Hepatocyte (in vitro differentiated cells): Measurements from ENCODE around the gene TANGO6. TPM values are rescaled to one million over a fixed set of nuclear protein-coding genes. Genes with fewer than 3 reads are reported as not detected.
"Not testable (repeated sequence)": the region's sequence is repeated elsewhere in the genome, so short reads cannot be mapped to it uniquely, and the experiment has no call there.

Source experiments
- DNase-seq: peaks from one replicate; pipeline ENCODE4 v3.0.0-alpha.2; 2016; ENCODE audit warnings: low spot score
- H2AFZ ChIP-seq: fragments of 200-600 bp; sonication (generic); 2 replicates; pipeline ENCODE4 v1.6.0; 2016; ENCODE audit warnings: antibody characterized with exemption, mild to moderate bottlenecking
- H3K27ac ChIP-seq: fragments of 200-600 bp; sonication (generic); 2 replicates; pipeline ENCODE4 v1.5.1; 2016; ENCODE audit warnings: mild to moderate bottlenecking
- H3K27me3 ChIP-seq: fragments of 200-600 bp; sonication (generic); 2 replicates; pipeline ENCODE4 v1.6.1; 2016
- H3K36me3 ChIP-seq: fragments of 200-600 bp; sonication (generic); replicated peaks from 2 replicates; pipeline ENCODE4 v1.5.1; 2016; ENCODE audit warnings: low read depth; ENCODE audit not compliant: insufficient read depth
- H3K4me1 ChIP-seq: fragments of 200-600 bp; sonication (generic); 2 replicates; pipeline ENCODE4 v1.5.1; 2016; ENCODE audit warnings: mild to moderate bottlenecking, moderate library complexity; ENCODE audit not compliant: insufficient read depth
- H3K4me2 ChIP-seq: fragments of 200-600 bp; sonication (generic); 2 replicates; pipeline ENCODE4 v1.6.0; 2016
- H3K4me3 ChIP-seq: fragments of 200-600 bp; sonication (generic); 2 replicates; pipeline ENCODE4 v1.5.1; 2016; ENCODE audit warnings: mild to moderate bottlenecking
- H3K79me2 ChIP-seq: fragments of 200-600 bp; sonication (generic); 2 replicates; pipeline ENCODE4 v1.6.0; 2017; ENCODE audit warnings: mild to moderate bottlenecking
- H3K9me2 ChIP-seq: fragments of 200-600 bp; sonication (generic); replicated peaks from 2 replicates; pipeline ENCODE4 v1.6.0; 2017; ENCODE audit warnings: mild to moderate bottlenecking; ENCODE audit not compliant: insufficient read depth
- H3K9me3 ChIP-seq: fragments of 200-600 bp; sonication (generic); 2 replicates; pipeline ENCODE4 v1.5.1; 2016; ENCODE audit warnings: low read depth, mild to moderate bottlenecking
- H4K20me1 ChIP-seq: fragments of 200-600 bp; sonication (generic); 2 replicates; pipeline ENCODE4 v1.6.0; 2016; ENCODE audit warnings: mild to moderate bottlenecking; ENCODE audit not compliant: insufficient read depth, poor library complexity, severe bottlenecking
- CTCF ChIP-seq: fragments of 200-600 bp; sonication (generic); IDR thresholded peaks from 2 replicates; pipeline ENCODE4 v1.5.1; 2016; ENCODE audit warnings: antibody characterized with exemption, mild to moderate bottlenecking; ENCODE audit not compliant: poor library complexity
- EZH2 ChIP-seq: fragments of 200-600 bp; sonication (generic); IDR thresholded peaks from 2 replicates; pipeline ENCODE4 v1.6.1; 2016; ENCODE audit warnings: antibody characterized with exemption, mild to moderate bottlenecking, borderline replicate concordance
- EZH2phosphoT487 ChIP-seq: fragments of 200-600 bp; sonication (generic); IDR thresholded peaks from one replicate; pipeline ENCODE4 v1.6.1; 2018; ENCODE audit warnings: antibody characterized with exemption, mild to moderate bottlenecking, low read depth, moderate library complexity; ENCODE audit not compliant: unreplicated experiment, severe bottlenecking
- WGBS: methylation state at CpG from one replicate; pipeline ENCODE4 v1.1.6; 2016; ENCODE audit warnings: low lambda C conversion rate; ENCODE audit errors: missing lambda C conversion rate; 5-methylcytosine and 5-hydroxymethylcytosine counted together
- polyA plus RNA-seq: library from polyadenylated mRNA; unstranded; fragments of >200 nt; fragmentation: Nextera tagmentation; extraction: Ambion mirVana; gene quantifications from 2 replicates; pipeline ENCODE4 v1.2.1, GENCODE V29; 2016
- total RNA-seq: library from RNA; depleted of rRNA; stranded (reverse); fragments of >200 nt; gene quantifications from 2 replicates; pipeline ENCODE4 v1.2.3, GENCODE V29; 2014

The TANGO6 gene
- total and polyA plus RNA-seq, 2 experiments from 2014 or later = 4.8 to 6.5 TPM

GRCh38 chr16:69056421-69056820 lies 213.1 kb downstream of the TANGO6 start:
- Histone ChIP-seq H3K4me1 (no peaks in the 10 kb centered on the region), H3K27me3 (no peaks in the 10 kb centered on the region), H3K27ac (no peak overlapping the region), H3K9me3 (no peaks in the 10 kb centered on the region), H3K4me3 (no peak overlapping the region), H3K36me3 (no peaks in the 10 kb centered on the region), H3K4me2 (no peak overlapping the region), H2AFZ (no peak overlapping the region), H3K9me2 (no peaks in the 10 kb centered on the region), H4K20me1 (no peaks in the 10 kb centered on the region), H3K79me2 (no peaks in the 10 kb centered on the region)
- no peak for DNase-seq
- TF ChIP-seq CTCF (no peak), EZH2phosphoT487 (no peak), EZH2 (no peak)
- WGBS = 92% methylated on average over 3 of the region's 3 CpGs

GRCh38 chr16:69057400-69058378 lies 214.4 kb downstream of the TANGO6 start:
- Histone ChIP-seq H3K4me1 (no peaks in the 10 kb centered on the region), H3K36me3 (no peaks in the 10 kb centered on the region), H2AFZ (no peak overlapping the region), H3K9me2 (no peaks in the 10 kb centered on the region), H3K27ac (no peak overlapping the region), H3K27me3 (no peaks in the 10 kb centered on the region), H4K20me1 (no peaks in the 10 kb centered on the region), H3K79me2 (no peaks in the 10 kb centered on the region), H3K4me2 (no peak overlapping the region), H3K9me3 (no peaks in the 10 kb centered on the region), H3K4me3 (no peak overlapping the region)
- 84% methylated on average over 11 of the region's 11 CpGs for WGBS
- no peak for DNase-seq
- TF ChIP-seq CTCF = no peak
- TF ChIP-seq EZH2 = no peak
- no peak for TF ChIP-seq EZH2phosphoT487

GRCh38 chr16:69063491-69063890 lies 220.2 kb downstream of the TANGO6 start:
- not testable (repeated sequence) for H4K20me1 ChIP-seq, H3K79me2 ChIP-seq, H3K4me3 ChIP-seq, H3K4me2 ChIP-seq, H3K27ac ChIP-seq, DNase-seq, H3K9me3 ChIP-seq, H3K4me1 ChIP-seq, H3K36me3 ChIP-seq, H3K27me3 ChIP-seq, H3K9me2 ChIP-seq, H2AFZ ChIP-seq
- 98% methylated on average over 8 of the region's 8 CpGs for WGBS

- no peak overlapping the region for H3K4me2 ChIP-seq
- no peaks in the 10 kb centered on the region for H4K20me1 ChIP-seq
- H3K27ac ChIP-seq = no peak overlapping the region
- DNase-seq = no peak
- TF ChIP-seq CTCF (no peak), EZH2phosphoT487 (no peak), EZH2 (no peak)
- H2AFZ ChIP-seq = no peak overlapping the region
- H3K9me3 ChIP-seq = no peaks in the 10 kb centered on the region
- no peaks in the 10 kb centered on the region for H3K79me2 ChIP-seq
- H3K9me2 ChIP-seq = no peaks in the 10 kb centered on the region
- no peaks in the 10 kb centered on the region for H3K36me3 ChIP-seq
- H3K4me1 ChIP-seq = no peaks in the 10 kb centered on the region
- no peaks in the 10 kb centered on the region for H3K27me3 ChIP-seq
- 96% methylated on average over 2 of the region's 2 CpGs for WGBS
- no peak overlapping the region for H3K4me3 ChIP-seq
Observed at GRCh38 chr16:69064124-69064763, 220.9 kb downstream of the TANGO6 start.
